CD4-positive, alpha-beta T cell treated with Interleukin-17A for 4 hours (primary cell): ENCODE measurements around the gene FHIP1B.

Experiments
- DNase-seq: peaks from one replicate; pipeline ENCODE4 v3.0.0-alpha.2; 2020; ENCODE audit warnings: mixed read lengths

FHIP1B gene

DNA sequence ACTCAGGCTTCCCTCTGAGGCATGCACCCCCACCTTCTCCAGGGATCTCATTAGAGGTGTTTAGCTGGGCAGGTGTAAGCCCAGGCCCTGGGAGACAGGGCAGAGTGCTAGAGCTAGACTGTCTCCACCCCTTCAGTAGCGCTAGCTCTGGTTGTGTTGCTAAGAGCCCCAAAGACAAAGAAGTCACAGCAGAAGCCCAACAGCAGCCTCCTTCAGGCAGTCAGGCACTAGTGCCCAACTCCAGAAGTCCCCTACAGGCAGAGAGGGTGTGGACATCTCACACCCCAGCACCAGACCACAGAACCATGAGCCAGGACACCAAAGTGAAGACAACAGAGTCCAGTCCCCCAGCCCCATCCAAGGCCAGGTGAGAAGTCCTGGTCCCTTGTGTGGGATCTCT is 4.5 kb upstream of the FHIP1B start, which contains the start of gene CNGA4:
TSS of gene CNGA4 (plus strand) at position 188 of the 400 bp plus-strand sequence. CDS start at position 306, 118 bp downstream.
- DNase-seq = no peak

DNA sequence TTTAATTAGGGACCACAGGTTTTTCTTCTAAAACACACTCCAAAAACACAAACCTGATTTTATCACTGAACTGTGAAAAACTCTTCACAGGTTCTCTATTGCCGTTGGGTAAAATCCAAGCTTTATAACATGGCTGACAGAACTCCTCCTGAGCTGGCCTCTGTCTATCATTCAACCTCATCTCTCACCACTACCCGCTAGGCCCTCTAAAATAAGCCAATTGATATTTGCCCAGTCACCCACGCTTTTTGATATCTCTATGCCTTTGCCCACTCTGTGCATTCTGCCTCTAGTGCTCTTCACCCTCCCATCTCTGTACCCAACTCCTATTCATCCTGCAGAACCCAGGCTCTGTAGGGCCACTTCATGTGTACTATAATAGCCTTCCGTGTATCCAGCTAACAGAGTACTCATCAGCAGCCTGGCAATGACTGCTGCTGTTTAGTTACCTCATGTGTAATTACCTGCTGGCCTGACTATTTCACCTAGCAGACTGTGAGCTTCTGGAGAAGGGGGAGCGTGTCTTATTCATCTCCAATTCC is 3.4 kb upstream of the FHIP1B start:
- no peak for DNase-seq

DNA sequence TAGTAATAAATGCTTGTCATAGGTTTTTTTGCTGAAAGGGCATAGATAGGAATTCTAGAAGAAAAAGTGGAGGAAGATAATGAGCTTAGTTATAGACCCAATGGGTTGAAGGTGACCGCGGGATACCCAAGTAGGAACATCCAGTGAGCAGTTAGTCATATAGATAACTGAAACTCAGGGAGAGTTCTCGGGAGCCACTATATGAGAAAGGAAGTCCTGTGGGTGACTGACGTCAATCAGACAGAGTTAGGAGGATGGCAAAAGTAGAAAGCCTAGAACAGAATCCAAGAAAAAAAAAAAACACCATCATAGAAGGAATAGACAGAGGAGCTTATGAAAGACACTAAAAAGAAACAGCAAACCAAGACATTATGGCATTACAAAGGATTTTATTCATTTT is 2.8 kb upstream of the FHIP1B start:
- DNase-seq = no peak

DNA sequence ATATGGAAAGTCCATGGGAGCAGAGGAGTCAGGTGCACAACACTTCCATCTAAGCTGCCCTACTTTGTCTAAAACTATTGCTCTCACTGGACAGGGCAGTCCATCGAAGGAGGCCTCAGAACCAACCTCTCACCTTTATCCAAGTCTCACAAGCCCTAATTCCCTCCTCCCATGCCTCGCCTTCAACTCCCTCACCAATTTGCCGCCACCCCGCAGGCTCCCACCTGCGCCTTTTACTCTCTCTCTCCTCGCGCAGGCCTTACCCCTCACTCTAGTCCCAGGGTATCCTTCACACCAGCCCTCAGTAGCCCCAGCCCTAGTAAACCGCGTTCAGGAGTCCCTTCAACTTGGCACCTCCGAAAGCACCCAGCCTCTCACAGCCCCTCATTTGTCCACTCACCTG is 451 bp downstream of the FHIP1B start:
- DNase-seq = no peak

DNA sequence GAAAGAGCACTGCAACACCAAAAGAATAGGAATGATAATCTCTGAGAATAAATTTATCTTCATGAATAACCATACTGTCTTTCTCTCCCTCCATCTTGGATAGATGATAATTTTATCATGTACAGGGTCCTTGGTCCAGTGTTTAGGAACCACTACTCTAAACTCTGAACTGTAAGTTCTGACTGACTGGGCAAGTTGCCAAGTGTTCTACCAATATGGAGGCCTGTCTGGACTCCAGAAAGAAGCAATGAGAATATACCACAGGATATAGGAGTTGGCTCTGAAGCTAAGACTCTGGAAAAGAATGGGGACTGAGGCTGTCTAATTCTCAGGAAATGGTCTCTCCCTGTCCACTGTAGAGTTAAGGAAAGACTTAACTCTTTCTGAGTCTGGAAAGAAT is 1.5 kb downstream of the FHIP1B start:
- no peak for DNase-seq

DNA sequence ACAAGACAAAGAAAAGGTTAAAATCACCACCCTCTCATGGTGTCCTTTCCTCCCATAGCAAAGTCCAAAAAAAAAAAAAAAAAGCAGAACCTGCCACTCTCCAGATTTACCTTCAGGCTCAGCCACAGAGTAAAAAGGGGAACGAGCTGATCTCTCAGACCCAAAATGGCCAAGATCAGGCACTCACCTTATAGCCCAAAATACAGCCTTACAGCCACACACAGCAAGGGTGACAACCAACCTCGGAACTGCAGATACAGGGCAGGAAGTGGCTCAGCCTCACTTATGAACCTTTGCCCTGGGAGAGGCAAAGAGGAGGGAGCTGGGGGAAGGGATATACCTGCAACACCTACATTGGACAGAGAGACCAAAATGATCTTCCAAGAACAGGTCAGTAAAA is 4.5 kb downstream of the FHIP1B start:
- DNase-seq = peak; percentile 14

DNA sequence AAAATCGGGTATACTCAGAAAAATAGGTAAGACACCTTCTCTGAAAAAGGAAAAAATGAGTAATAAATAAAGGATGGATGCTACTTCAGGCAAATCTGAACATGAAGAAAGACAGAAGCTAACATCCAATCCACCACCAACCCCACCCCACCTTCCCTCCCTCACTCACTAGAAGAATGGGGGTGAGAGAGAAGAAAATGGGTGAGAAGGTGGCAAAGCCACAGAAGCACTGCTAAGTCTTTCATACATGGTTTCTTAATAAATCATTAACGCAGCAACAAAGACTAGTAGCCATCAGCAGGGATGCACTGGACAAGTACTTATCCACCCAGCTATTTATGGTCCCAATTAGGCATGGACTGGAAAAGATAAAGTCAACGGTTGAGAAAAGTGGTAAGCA is 5.9 kb downstream of the FHIP1B start:
- DNase-seq = no peak

DNA sequence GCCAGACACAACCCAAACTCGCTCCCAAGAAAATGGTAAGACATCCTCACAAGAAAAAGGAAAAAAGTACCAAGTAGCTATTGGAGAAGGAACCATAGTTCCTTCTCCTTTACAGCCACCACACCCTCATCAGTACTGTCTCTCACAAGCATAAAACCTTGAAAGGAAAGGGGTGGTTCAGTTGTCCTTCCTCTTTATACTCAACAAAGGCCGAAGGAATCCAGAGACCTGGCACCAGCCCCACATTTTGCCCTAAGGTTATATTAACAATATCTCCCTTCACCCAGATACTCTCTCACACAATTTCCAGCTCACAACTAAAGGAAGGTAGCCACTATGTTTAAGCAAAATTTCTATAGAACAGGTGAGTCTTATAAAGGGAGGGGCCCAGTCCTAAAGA is 8.5 kb downstream of the FHIP1B start:
- DNase-seq = no peak

DNA sequence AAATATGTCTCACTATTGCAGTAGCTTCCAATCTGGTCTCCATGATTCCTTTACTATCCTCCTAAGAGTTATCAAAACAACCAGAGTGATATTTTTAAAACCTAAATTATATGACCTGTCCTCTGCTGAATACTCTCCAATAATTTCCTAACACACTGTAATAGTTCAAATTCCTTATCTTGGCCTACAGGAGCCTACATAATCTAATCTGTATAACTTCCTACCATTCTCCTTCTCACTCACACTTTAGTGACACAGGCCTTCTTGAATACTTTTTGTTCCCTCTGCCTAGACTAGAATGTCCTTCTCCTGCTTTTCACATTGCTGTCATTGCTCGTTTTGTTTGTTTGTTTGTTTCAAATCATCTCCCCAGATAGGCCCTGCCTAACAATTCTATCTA is 9.4 kb downstream of the FHIP1B start:
- DNase-seq = no peak

DNA sequence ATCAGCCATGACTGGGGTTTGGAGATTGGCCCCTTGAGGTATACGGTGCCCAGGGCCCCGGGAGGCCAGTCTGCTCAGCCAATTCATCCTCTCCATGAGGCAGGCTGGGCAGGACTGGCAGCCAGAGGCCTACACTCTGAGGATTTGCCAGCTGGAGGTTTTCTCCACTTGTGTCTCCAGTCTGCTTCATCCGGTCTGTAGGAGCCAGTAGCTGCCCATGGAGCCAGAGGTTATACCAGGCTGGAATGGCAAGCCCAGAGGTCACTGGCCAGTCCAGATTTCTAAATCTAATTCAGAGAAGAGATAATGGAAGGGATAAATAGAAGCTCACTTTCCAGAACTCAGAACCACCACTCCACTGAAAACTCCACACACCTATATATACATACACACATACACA is 10.0 kb downstream of the FHIP1B start:
- no peak for DNase-seq

DNA sequence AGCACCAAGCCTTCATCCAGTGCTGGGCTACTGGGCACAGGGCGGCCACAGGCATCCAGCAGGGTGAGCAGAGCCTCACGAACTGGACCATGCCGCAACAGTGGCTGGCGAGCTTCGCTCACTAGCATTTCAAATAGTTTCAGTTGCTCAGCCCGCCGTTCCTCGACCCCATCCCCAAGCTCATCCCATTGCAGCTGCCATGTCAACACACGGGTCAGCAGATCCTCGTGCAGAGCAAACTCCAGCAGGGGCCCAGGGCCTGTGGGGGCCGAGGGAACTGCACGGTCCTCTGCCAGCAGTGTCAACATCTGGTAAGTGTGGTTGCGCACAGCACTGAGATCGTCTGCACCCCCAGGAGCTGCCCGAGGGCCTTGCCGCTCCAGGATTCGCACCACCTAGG is 10.6 kb downstream of the FHIP1B start:
- DNase-seq = no peak

DNA sequence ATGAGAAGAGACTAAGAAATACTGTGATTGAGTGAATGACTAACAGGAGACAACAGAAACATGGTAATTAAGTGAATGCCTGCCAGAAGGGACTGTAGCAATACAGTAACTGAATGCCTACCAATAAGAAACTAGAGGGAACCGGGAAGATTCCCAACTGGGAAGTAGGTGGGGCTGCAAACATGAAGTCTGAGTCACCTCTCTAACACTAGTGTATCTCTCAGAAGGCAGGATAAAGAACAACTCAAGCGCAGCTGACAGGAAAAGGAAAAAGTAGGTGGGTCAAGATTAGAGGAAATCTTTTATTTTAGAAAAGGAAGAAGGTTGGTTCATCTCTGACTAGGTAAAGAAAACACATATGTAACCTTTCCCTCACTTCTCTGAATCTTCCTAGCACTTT is 15.1 kb downstream of the FHIP1B start:
- DNase-seq = no peak

DNA sequence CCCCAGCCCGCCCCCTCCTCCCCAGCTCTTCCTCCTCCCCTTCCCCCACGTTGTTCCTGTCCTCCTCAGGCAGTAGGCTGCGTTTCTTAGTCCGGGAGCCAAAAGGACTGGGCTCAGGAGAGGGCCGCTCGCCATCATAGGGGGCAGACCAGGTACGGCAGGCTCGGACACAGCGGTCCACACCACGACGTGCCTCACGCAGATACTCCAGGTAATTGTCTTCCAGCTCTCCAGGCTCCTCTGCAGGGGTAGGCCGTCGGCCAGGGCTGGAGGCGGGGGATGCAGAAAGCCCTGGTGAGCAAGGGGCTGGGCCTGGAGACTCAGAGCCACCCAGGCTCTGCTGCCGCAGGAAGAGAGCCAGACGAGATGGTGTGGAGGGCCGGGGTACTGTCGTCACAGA is 16.7 kb downstream of the FHIP1B start:
- no peak for DNase-seq

DNA sequence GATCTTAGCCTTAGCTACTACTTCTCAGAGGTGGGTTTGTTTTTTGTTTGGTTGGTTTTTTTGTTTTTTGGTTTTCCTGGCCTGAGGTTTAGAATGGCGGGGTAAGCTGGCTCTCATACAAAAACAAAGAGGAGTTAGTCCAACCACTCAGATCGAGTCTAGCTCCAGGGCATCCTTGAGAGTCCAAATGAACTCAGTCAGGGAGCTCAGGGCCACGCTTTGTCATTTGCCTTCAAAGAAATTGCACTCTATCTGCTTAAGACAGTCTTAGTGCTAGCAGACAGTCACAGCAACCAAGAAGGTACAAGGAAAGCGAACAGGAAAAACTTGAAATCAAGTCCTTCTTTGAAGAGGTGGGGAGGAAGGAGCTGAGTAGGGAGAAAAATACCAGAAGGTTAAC is 17.9 kb downstream of the FHIP1B start:
- DNase-seq = no peak

DNA sequence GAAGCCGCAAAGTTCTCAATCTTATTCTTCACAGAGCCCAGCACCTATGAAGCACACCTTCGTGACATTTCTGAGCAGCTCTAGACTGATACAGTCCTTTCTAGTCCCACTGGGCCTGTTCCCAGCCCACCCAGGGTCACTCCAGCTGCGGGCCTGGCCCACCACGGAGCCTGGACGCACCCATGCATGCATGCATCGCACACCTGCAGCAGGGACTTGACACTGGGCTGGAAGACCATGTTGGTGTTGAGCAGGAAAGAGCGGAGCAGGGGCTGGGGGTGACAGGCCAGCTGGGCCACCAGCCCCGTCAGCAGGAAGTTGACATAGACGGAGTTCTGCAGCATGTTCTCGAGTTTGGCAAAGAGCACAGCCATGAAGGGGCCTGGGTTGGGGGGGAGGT is 19.9 kb downstream of the FHIP1B start:
- DNase-seq = no peak

DNA sequence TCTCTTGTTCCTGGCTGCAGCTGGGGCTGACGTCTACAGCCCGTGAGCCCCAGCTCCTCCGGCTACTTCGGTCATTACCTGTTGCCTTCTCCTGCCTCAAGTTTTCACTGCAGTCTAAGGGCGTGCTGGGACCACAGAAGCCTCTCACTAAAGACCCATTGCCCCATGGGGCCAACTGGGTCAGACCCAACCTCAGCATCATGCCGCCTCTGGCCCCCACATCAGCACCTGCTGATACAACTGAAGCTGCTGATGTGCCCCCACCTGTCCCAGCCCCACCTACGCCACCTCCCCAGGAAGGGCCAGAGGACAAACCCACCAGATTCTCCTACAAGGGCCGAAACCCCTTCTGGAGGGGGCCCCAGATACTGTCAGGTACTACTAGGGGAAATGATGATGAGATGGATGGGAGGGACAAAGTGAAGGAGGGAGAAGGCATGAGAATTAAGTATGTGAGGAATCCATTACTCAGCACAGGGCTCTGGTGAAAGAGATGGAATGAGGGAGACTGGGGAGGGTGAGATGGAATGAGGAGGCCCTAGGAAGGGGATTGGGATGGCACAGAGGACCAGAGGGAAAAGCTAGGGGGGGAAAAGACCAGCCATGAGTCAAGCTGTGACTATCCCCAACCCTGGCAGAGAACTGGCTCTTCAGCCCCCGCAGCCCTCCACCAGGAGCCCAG is 24.0 kb downstream of the FHIP1B start:
- DNase-seq = no peak

DNA sequence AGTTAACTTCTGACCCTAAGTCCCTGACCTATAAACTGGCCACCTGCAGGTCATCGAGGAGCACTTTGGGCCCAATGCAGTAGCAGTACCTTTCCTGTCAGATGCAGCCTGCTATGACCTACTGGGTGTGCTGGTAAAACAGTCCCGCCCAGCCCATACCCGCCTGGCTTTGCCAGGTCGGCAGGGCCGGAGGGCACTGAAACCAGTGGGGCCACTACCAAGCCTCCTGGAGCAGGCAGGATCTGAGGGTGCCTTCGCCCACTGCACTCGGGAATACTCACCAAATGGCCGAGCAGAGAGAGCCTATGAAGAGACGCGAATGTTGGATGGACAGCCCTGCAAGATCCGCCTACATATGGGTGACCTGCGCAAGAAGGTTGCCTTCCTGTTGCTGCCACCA is 24.6 kb downstream of the FHIP1B start:
- DNase-seq = no peak

DNA sequence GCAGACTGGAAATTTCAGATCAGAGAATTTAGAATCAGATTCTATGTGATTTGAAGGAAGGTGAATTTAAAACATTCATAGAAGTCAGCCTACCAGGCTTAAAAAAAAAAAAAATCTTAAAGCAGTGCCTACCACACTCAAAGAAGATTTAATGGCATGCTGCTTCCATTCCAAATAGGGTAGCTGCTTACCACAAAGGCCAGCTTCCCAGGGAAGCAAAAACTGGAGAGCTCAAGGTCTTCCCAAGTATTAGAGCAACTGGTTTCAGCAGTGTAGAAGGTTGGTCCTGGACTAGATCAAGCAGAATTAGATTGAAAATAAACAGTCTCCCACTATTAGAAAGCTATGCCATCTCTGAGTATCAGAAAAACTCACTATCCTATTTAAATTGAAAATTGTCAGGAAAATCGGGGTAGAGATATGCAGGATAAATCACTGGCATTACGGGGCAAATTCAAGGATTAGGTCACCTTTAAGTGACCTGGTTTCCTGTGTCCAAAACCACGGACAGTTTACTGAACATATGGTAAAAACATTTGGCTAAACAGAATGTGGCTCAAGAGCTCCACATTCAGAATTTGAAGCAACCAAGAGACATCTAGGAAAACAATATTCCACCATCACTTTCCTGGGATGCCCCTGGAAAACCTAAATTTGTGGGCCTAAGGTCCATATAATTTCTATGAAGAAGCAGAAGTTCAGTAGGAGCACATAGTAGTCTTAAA is 27.8 kb downstream of the FHIP1B start:
- DNase-seq = no peak

DNA sequence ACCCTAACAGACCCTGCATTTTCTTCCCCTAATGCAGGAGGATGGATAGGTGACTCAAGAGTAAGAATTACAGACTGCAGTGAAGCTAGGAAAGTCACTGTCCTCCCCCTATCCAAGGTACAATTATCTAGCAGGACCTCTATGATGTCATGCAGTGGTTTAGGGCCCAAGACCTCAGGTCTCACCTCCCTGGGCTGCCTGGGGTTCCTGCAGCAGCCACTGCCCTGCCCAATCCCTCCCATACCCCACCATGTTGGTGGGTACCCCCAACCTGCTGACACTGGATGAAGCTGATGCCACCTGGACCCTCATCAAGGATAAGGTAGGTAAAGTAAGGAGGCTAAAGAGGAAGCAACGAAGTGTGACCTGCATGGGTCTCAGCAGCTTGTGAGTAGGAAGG is 29.1 kb downstream of the FHIP1B start, which contains the start of gene C11orf42:
TSS of gene C11orf42 (plus strand) at position 192 of the 400 bp plus-strand sequence. CDS start at position 251, 59 bp downstream.
- no peak for DNase-seq

DNA sequence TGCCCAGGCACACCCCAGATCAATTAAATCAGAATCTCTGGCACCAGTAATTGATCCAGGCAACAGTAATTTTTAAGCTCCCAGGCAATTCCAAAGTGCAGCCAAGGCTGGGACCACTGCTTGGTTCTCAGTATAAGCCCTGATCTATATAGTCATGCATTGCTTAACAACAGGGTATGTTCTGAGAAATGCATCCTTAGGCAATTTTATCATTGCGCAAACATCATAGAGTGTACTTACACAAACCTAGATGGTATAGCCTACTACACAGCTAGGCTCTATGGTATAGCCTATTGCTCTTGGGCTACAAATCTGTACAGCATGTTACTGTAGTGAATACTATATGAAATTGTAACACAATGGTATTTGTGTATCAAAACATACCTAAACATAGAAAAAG is 29.7 kb downstream of the FHIP1B start:
- no peak for DNase-seq

DNA sequence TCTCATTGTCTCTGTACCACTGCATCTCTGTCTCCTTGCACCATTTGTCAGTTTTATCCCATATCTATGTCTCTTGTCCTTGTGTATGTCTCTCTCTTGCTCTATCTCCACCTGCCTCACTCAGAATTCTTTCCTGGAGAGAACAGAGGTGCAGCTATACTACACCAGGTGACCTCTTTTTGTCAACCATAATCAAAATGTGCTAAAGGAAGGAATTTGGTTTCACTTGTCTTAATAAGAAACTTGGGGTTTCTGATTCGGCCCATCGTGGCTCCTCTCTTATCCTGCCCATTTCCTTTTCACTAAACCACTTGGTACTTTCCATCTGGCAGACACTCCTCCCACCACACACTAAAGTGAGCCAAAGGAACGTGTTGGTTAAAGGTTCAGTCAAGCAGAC is 31.1 kb downstream of the FHIP1B start:
- DNase-seq = no peak

DNA sequence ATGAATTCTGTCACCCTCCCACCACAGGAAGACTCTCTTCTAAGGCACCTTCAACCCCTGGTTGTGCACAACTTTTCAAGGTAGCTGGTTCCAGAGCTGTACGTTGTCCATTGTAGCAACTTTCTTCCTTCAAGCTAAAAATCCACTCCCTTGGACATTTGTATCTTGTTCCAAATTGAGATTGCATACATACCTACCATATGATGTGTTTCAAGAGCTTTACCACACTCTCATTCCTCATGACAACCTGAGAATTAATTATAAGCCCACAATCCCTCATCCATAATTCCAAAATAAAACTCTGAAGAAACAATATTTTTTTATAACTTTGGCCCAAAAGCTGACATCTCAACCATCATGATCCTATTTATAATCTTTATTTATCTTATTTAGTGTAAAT is 32.4 kb downstream of the FHIP1B start:
- DNase-seq = no peak

DNA sequence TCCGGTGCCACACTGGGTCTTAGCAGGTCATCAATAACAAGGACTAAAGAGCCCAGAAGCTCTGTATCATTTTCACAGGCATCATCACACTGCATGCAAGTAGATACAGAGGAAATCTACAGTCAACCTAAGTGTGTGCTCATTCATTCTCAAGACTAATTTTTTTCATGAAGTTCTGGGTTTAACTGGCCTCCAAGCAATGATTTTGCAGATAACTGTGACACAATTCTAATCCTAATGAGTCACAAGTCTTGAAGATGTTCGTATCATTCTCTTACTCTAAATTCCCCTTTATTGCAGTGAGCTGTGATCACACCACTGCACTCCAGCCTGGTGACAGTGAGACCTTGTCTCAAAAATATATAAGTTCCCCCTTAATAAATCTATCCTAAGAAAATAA is 33.0 kb downstream of the FHIP1B start:
- no peak for DNase-seq

DNA sequence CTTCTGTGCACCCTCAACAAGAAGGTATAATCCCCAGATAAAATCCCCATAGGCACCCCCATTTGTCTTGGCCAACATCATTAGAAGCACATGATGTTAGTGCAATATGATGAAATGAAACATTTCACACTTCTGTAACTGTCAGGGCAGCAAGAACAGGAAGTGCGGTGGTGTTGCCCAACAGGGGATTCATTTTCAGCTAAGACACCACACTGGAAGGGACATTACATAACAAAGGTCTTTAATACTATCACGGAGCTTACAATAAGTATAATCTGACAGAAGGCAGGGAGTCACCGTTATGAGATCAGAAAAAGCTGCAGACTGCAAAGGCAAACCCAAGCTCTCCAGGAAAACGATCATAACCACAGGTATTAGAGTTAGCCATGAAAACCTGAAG is 33.5 kb downstream of the FHIP1B start:
- no peak for DNase-seq
